SK-N-SH treated with all-trans-retinoic acid at 6 μM for 48 hours (cell line): ENCODE measurements around the gene LTBP1.

Source experiments
- ATAC-seq: fragments of 200-7000 bp; cut with Tn5 transposase; 3 replicates; pipeline ENCODE4 v1.9.1; 2020; ENCODE audit warnings: mild to moderate bottlenecking, moderate library complexity
- ARNTL ChIP-seq: fragments of 450-650 bp; formaldehyde crosslinking; IDR thresholded peaks from 2 replicates; pipeline ENCODE4 v1.5.0; 2020; ENCODE audit warnings: low read depth, mild to moderate bottlenecking, moderate library complexity, borderline replicate concordance
- BACH2 ChIP-seq: fragments of 250-450 bp; sonication (Bioruptor Pico); IDR thresholded peaks from 2 replicates; pipeline ENCODE4 v1.9.0; 2021; ENCODE audit warnings: mild to moderate bottlenecking, borderline replicate concordance
- CSDC2 ChIP-seq: fragments of 250-450 bp; sonication (Bioruptor Pico); IDR thresholded peaks from 2 replicates; pipeline ENCODE4 v1.5.0; 2020; ENCODE audit warnings: mild to moderate bottlenecking, moderate library complexity
- CSRNP3 ChIP-seq: fragments of 250-450 bp; sonication (Bioruptor Pico); IDR thresholded peaks from 2 replicates; pipeline ENCODE4 v1.5.1; 2021; ENCODE audit warnings: mild to moderate bottlenecking, moderate library complexity
- ESRRG ChIP-seq: fragments of 250-450 bp; sonication (Bioruptor Pico); IDR thresholded peaks from 2 replicates; pipeline ENCODE4 v1.6.1; 2021; ENCODE audit warnings: mild to moderate bottlenecking
- ISL1 ChIP-seq: fragments of 250-450 bp; sonication (Bioruptor Pico); IDR thresholded peaks from 2 replicates; pipeline ENCODE4 v2.1.2; 2022; ENCODE audit warnings: mild to moderate bottlenecking, moderate library complexity
- OSR1 ChIP-seq: fragments of 250-450 bp; sonication (Bioruptor Pico); IDR thresholded peaks from 2 replicates; pipeline ENCODE4 v1.8.0; 2022; ENCODE audit warnings: moderate library complexity, mild to moderate bottlenecking, inconsistent platforms
- PATZ1 ChIP-seq: fragments of 250-450 bp; sonication (Bioruptor Pico); IDR thresholded peaks from 2 replicates; pipeline ENCODE4 v1.8.0; 2020; ENCODE audit warnings: mild to moderate bottlenecking, moderate library complexity, borderline replicate concordance
- PPARA ChIP-seq: fragments of 250-450 bp; sonication (Bioruptor Pico); IDR thresholded peaks from 2 replicates; pipeline ENCODE4 v1.5.0; 2020; ENCODE audit warnings: mild to moderate bottlenecking, borderline replicate concordance
- TOX ChIP-seq: fragments of 250-450 bp; sonication (Bioruptor Pico); IDR thresholded peaks from 2 replicates; pipeline ENCODE4 v1.8.0; 2021; ENCODE audit warnings: mild to moderate bottlenecking, moderate library complexity, borderline replicate concordance
- TSHZ2 ChIP-seq: fragments of 250-450 bp; sonication (Bioruptor Pico); IDR thresholded peaks from 2 replicates; pipeline ENCODE4 v1.5.0; 2020; ENCODE audit warnings: mild to moderate bottlenecking, moderate library complexity
- ZFP3 ChIP-seq: fragments of 250-450 bp; sonication (Bioruptor Pico); IDR thresholded peaks from 2 replicates; pipeline ENCODE4 v1.5.0; 2020; ENCODE audit warnings: mild to moderate bottlenecking, moderate library complexity
- ZFP30 ChIP-seq: fragments of 450-650 bp; formaldehyde crosslinking; IDR thresholded peaks from 2 replicates; pipeline ENCODE4 v1.5.0; 2022; ENCODE audit warnings: mild to moderate bottlenecking, moderate library complexity
- ZNF565 ChIP-seq: fragments of 450-650 bp; formaldehyde crosslinking; conservative IDR thresholded peaks from 2 replicates; pipeline ENCODE4 v1.5.0; 2020; ENCODE audit warnings: low read depth, mild to moderate bottlenecking, moderate library complexity
- ZNF70 ChIP-seq: fragments of 450-650 bp; formaldehyde crosslinking; IDR thresholded peaks from 2 replicates; pipeline ENCODE4 v1.5.0; 2020; ENCODE audit warnings: mild to moderate bottlenecking, moderate library complexity
- ZNF8 ChIP-seq: fragments of 450-650 bp; formaldehyde crosslinking; IDR thresholded peaks from 2 replicates; pipeline ENCODE4 v1.5.0; 2020; ENCODE audit warnings: mild to moderate bottlenecking, moderate library complexity

LTBP1 gene

GRCh38 chr2:33420726-33421125, 474.0 kb downstream of the LTBP1 start (continued):
- TF ChIP-seq TSHZ2 (CRISPR knock-in tag), result no peak
- TF ChIP-seq OSR1 (CRISPR knock-in tag), result no peak
- no peak for TF ChIP-seq ESRRG
- TF ChIP-seq PPARA, result no peak
- TF ChIP-seq ARNTL (CRISPR knock-in tag), result no peak

GRCh38 chr2:33421820-33422219, 475.1 kb downstream of the LTBP1 start:
- no peak for ATAC-seq
- no peak for TF ChIP-seq ZFP3 (CRISPR knock-in tag)
- TF ChIP-seq ZNF565 (CRISPR knock-in tag), result no peak
- TF ChIP-seq ZNF70 (CRISPR knock-in tag), result no peak
- no peak for TF ChIP-seq PATZ1 (CRISPR knock-in tag)
- no peak for TF ChIP-seq BACH2
- no peak for TF ChIP-seq PPARA
- no peak for TF ChIP-seq ISL1
- no peak for TF ChIP-seq OSR1 (CRISPR knock-in tag)
- TF ChIP-seq ZNF8 (CRISPR knock-in tag), result no peak
- no peak for TF ChIP-seq TSHZ2 (CRISPR knock-in tag)
- no peak for TF ChIP-seq TOX (CRISPR knock-in tag)
- no peak for TF ChIP-seq ARNTL (CRISPR knock-in tag)
- TF ChIP-seq CSRNP3, result no peak

GRCh38 chr2:33425161-33425560, 478.4 kb downstream of the LTBP1 start:
- TF ChIP-seq CSDC2 (CRISPR knock-in tag), result no peak; the same call in 1 of the 2 replicates
- no peak for TF ChIP-seq CSRNP3
- no peak for TF ChIP-seq TSHZ2 (CRISPR knock-in tag)
- no peak for TF ChIP-seq ARNTL (CRISPR knock-in tag)
- no peak for TF ChIP-seq ZNF8 (CRISPR knock-in tag)
- TF ChIP-seq ZFP3 (CRISPR knock-in tag), result no peak
- TF ChIP-seq ESRRG, result no peak
- no peak for TF ChIP-seq ZFP30 (CRISPR knock-in tag)
- TF ChIP-seq ZNF565 (CRISPR knock-in tag), result no peak
- TF ChIP-seq PATZ1 (CRISPR knock-in tag), result no peak
- no peak for TF ChIP-seq ZNF70 (CRISPR knock-in tag)
- no peak for TF ChIP-seq OSR1 (CRISPR knock-in tag)
- no peak for ATAC-seq
